ENCODE data around the gene RFNG. TPM values are rescaled to one million over a fixed set of nuclear protein-coding genes. Genes with fewer than 3 reads are reported as not detected.
"Not testable (repeated sequence)": the region's sequence is repeated elsewhere in the genome, so short reads cannot be mapped to it uniquely, and the experiment has no call there.

The RFNG gene
- polyA plus RNA-seq, 4 donors = 35.4 to 43.8 (median 39.2) TPM

GRCh38 chr17:82047379-82047778 lies 4.2 kb downstream of the RFNG start:
- Histone ChIP-seq H3K9me3 (ENCODE audit: control insufficient read depth in 2 of 2, insufficient read depth in 1 of 2, low read depth in 1 of 2, low read length in 1 of 2) (no peaks in the 10 kb centered on the region), H3K36me3 (ENCODE audit: control insufficient read depth in 3 of 3, insufficient read depth in 2 of 3, low read depth in 1 of 3, low read length in 3 of 3) (peaks cover 0 to 42% (median 2%) of the 10 kb centered on the region in 3 donors), H3K4me3 (ENCODE audit: low read depth in 1 of 3, low read length in 3 of 3) (no peak overlapping the region), H3K27me3 (ENCODE audit: control insufficient read depth in 3 of 3, insufficient read depth in 3 of 3, low read length in 3 of 3) (no peaks in the 10 kb centered on the region), H3K4me1 (ENCODE audit: control insufficient read depth in 3 of 3, insufficient read depth in 2 of 3, low read depth in 1 of 3, low read length in 2 of 3) (peaks cover 0 to 8% (median 1%) of the 10 kb centered on the region in 3 donors), H3K27ac (ENCODE audit: low read depth in 1 of 3, low read length in 2 of 3) (no peak overlapping the region)
- FAIRE-seq (no peak), DNase-seq (no peak)
- WGBS, 3 donors = 84 to 86% (median 86%) methylated on average over 24 of the region's 24 CpGs

DNA sequence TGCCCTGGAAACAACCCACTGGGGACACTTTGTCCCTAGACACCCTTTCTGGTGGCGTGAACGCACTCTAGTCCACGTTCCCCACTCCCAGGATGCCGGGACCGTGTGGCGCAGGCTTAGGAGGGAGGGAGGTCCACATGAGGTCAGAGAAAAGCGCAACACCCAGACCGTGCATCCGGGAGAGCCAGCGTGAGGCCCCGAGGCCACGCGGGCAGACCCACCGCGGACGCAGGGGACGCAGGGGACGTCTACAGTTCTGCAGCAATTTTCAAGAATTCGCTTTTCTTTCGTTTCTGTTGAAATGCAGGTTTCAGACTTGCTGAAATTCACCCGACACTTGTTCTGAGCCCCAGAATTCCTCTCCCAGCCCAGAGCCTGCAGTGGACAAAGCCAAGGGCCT lies 4.7 kb downstream of the RFNG start:
- no peak for FAIRE-seq
- 92 to 94% (median 92%) methylated on average over 21 of the region's 21 CpGs for WGBS, 3 donors
- no peak for DNase-seq
- H3K27ac ChIP-seq (ENCODE audit: low read depth in 1 of 3, low read length in 2 of 3) = no peak overlapping the region
- peaks cover 0 to 42% (median 2%) of the 10 kb centered on the region in 3 donors for H3K36me3 ChIP-seq (ENCODE audit: control insufficient read depth in 3 of 3, insufficient read depth in 2 of 3, low read depth in 1 of 3, low read length in 3 of 3)
- H3K27me3 ChIP-seq (ENCODE audit: control insufficient read depth in 3 of 3, insufficient read depth in 3 of 3, low read length in 3 of 3) = no peaks in the 10 kb centered on the region
- no peak overlapping the region for H3K4me3 ChIP-seq (ENCODE audit: low read depth in 1 of 3, low read length in 3 of 3)
- peaks cover 0 to 8% (median 1%) of the 10 kb centered on the region in 3 donors for H3K4me1 ChIP-seq (ENCODE audit: control insufficient read depth in 3 of 3, insufficient read depth in 2 of 3, low read depth in 1 of 3, low read length in 2 of 3)
- no peaks in the 10 kb centered on the region for H3K9me3 ChIP-seq (ENCODE audit: control insufficient read depth in 2 of 2, insufficient read depth in 1 of 2, low read depth in 1 of 2, low read length in 1 of 2)

- FAIRE-seq = no peak
- H3K27ac ChIP-seq (ENCODE audit: low read depth in 1 of 3, low read length in 2 of 3) = no peak overlapping the region
- peaks cover 0 to 8% (median 1%) of the 10 kb centered on the region in 3 donors for H3K4me1 ChIP-seq (ENCODE audit: control insufficient read depth in 3 of 3, insufficient read depth in 2 of 3, low read depth in 1 of 3, low read length in 2 of 3)
- 59 to 74% (median 60%) methylated on average over 14 of the region's 14 CpGs for WGBS, 3 donors
- no peaks in the 10 kb centered on the region for H3K9me3 ChIP-seq (ENCODE audit: control insufficient read depth in 2 of 2, insufficient read depth in 1 of 2, low read depth in 1 of 2, low read length in 1 of 2)
- no peak for DNase-seq
- no peaks in the 10 kb centered on the region for H3K27me3 ChIP-seq (ENCODE audit: control insufficient read depth in 3 of 3, insufficient read depth in 3 of 3, low read length in 3 of 3)
- peaks cover 0 to 42% (median 2%) of the 10 kb centered on the region in 3 donors for H3K36me3 ChIP-seq (ENCODE audit: control insufficient read depth in 3 of 3, insufficient read depth in 2 of 3, low read depth in 1 of 3, low read length in 3 of 3)
- H3K4me3 ChIP-seq (ENCODE audit: low read depth in 1 of 3, low read length in 3 of 3) = no peak overlapping the region
Observed at GRCh38 chr17:82045936-82046484, 5.6 kb downstream of the RFNG start.

DNA sequence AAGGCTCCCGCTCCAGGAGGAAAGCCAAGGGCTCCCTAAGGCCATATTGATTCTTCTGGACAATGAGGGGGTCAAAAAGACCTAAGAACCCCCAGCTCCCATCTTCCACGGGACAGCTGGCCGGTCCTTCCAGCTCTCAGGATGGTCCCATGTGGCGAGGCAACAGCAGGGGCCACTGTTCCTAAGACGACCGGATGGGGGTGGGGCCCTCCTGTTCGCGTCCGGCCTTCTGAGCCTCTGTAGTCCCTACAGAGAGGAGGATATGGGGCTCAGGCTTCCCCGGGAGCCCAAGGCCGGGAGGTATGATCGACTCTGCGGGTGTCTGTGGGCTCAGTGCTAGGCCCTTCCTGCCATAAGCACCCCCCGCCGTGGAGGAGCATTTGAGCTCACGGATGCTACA lies 8.1 kb downstream of the RFNG start:
- H3K36me3 ChIP-seq (ENCODE audit: control insufficient read depth in 3 of 3, insufficient read depth in 2 of 3, low read depth in 1 of 3, low read length in 3 of 3) = peaks cover 0 to 22% (median 2%) of the 10 kb centered on the region in 3 donors
- FAIRE-seq = no peak

DNA sequence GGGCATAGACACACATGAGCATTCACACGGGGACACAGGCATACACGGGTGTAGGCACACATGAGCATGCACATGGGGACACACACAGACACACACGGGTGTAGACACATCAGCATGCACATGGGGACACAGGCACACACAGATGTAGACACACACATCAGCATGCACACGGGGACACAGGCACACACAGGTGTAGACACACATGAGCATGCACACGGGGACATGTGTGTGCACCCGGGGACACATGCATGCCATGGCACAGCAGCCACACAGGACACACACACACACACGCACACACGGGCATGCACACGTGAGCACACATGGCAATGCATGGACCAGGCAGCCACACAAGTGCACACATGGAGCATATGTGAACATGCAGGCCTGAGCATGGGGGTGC lies 9.0 kb downstream of the RFNG start:
- Histone ChIP-seq H3K27me3 (ENCODE audit: control insufficient read depth in 3 of 3, insufficient read depth in 3 of 3, low read length in 3 of 3) (no peaks in the 10 kb centered on the region), H3K27ac (ENCODE audit: low read depth in 1 of 3, low read length in 2 of 3) (no peak overlapping the region), H3K36me3 (ENCODE audit: control insufficient read depth in 3 of 3, insufficient read depth in 2 of 3, low read depth in 1 of 3, low read length in 3 of 3) (peaks cover 0 to 14% (median 0%) of the 10 kb centered on the region in 3 donors), H3K9me3 (ENCODE audit: control insufficient read depth in 2 of 2, insufficient read depth in 1 of 2, low read depth in 1 of 2, low read length in 1 of 2) (no peaks in the 10 kb centered on the region), H3K4me1 (ENCODE audit: control insufficient read depth in 3 of 3, insufficient read depth in 2 of 3, low read depth in 1 of 3, low read length in 2 of 3) (peaks cover 0 to 5% (median 0%) of the 10 kb centered on the region in 3 donors), H3K4me3 (ENCODE audit: low read depth in 1 of 3, low read length in 3 of 3) (no peak overlapping the region)
- FAIRE-seq (no peak), DNase-seq (no peak)
- 85 to 93% (median 92%) methylated on average over 9 of the region's 9 CpGs for WGBS, 3 donors

More for the DNA sequence above, 8.1 kb downstream of the RFNG start:
- H3K27ac ChIP-seq (ENCODE audit: low read depth in 1 of 3, low read length in 2 of 3) = no peak overlapping the region
- no peaks in the 10 kb centered on the region for H3K4me1 ChIP-seq (ENCODE audit: control insufficient read depth in 3 of 3, insufficient read depth in 2 of 3, low read depth in 1 of 3, low read length in 2 of 3)
- H3K27me3 ChIP-seq (ENCODE audit: control insufficient read depth in 3 of 3, insufficient read depth in 3 of 3, low read length in 3 of 3) = no peaks in the 10 kb centered on the region
- WGBS, 3 donors = 76 to 90% (median 88%) methylated on average over 16 of the region's 16 CpGs
- no peak for DNase-seq
- H3K4me3 ChIP-seq (ENCODE audit: low read depth in 1 of 3, low read length in 3 of 3) = no peak overlapping the region
- no peaks in the 10 kb centered on the region for H3K9me3 ChIP-seq (ENCODE audit: control insufficient read depth in 2 of 2, insufficient read depth in 1 of 2, low read depth in 1 of 2, low read length in 1 of 2)

DNA sequence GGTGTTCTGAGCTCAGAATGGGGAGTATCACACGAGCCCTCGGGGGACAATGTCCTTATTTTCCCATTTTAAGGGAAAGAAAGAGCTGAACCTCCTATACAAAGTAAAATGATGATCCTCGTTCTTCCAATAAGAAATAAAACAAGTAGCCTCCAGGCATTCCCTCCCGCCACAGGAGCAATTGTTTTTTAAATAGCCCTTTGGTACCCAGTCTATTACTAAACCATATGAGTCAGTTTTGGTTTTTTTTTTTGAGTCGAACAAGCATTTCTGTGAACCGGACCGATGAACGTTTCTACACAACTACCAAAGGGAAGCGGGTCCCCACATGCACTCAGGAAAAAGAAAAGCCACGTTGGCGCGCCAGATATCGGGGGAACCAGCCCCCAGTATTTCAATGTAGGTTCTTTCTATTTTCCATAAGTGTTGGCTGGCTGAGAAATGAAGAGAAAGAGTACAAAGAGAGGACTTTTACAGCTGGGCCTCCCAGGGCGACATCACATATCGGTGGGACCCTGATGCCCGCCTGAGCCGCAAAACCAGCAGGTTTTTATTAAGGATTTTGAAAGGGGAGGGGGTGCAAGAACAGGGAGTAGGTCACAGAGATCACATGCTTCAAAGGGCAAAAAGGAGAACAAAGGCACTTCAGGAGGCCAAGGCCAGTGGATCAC lies 10.3 kb downstream of the RFNG start:
- no peaks in the 10 kb centered on the region for H3K9me3 ChIP-seq (ENCODE audit: control insufficient read depth in 2 of 2, insufficient read depth in 1 of 2, low read depth in 1 of 2, low read length in 1 of 2)
- H3K4me1 ChIP-seq (ENCODE audit: control insufficient read depth in 3 of 3, insufficient read depth in 2 of 3, low read depth in 1 of 3, low read length in 2 of 3) = peaks cover under 1 to 13% (median 3%) of the 10 kb centered on the region in 3 donors
- DNase-seq = no peak
- WGBS, 3 donors = 86 to 88% (median 86%) methylated on average over 17 of the region's 17 CpGs
- no peaks in the 10 kb centered on the region for H3K27me3 ChIP-seq (ENCODE audit: control insufficient read depth in 3 of 3, insufficient read depth in 3 of 3, low read length in 3 of 3)
- no peak for FAIRE-seq
- H3K4me3 ChIP-seq (ENCODE audit: low read depth in 1 of 3, low read length in 3 of 3) = no peak overlapping the region
- H3K36me3 ChIP-seq (ENCODE audit: control insufficient read depth in 3 of 3, insufficient read depth in 2 of 3, low read depth in 1 of 3, low read length in 3 of 3) = peaks cover 0 to 5% (median 0%) of the 10 kb centered on the region in 3 donors
- no peak overlapping the region for H3K27ac ChIP-seq (ENCODE audit: low read depth in 1 of 3, low read length in 2 of 3)

DNA sequence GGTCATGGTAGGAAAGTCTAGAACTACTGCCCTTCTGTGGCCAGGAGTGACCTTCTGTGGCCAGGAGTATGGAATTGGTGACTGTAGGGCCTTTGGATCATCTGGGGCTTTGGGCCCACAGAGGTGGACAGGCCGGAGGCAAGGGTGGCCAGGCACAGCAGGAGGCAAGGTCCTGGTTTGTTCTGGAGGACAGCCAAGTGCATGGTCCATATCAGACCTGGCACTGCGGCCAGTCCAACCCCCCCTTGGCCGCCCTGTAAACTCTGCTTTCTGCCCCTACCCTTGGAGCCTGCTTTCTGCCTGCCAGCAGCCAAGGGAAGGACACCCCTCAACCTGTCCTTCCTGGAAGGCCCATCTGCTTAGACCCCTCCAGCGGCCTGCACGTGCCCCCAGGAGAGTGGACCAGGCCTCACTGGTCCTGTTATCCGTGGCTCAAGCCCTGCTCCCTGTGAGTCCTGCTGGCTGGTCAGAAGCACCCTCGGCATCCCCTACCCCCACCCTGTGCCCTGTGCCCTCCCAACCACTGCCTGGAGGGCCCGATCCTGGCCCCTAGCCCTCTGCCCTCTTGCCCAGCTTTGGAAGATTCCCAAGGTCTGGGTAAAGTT lies 11.8 kb downstream of the RFNG start:
- Histone ChIP-seq H3K36me3 (ENCODE audit: control insufficient read depth in 3 of 3, insufficient read depth in 2 of 3, low read depth in 1 of 3, low read length in 3 of 3) (peaks cover 0 to 15% (median 0%) of the 10 kb centered on the region in 3 donors), H3K9me3 (ENCODE audit: control insufficient read depth in 2 of 2, insufficient read depth in 1 of 2, low read depth in 1 of 2, low read length in 1 of 2) (no peaks in the 10 kb centered on the region), H3K27me3 (ENCODE audit: control insufficient read depth in 3 of 3, insufficient read depth in 3 of 3, low read length in 3 of 3) (no peaks in the 10 kb centered on the region), H3K4me3 (ENCODE audit: low read depth in 1 of 3, low read length in 3 of 3) (no peak overlapping the region), H3K27ac (ENCODE audit: low read depth in 1 of 3, low read length in 2 of 3) (no peak overlapping the region), H3K4me1 (ENCODE audit: control insufficient read depth in 3 of 3, insufficient read depth in 2 of 3, low read depth in 1 of 3, low read length in 2 of 3) (peaks cover 3 to 17% (median 5%) of the 10 kb centered on the region in 3 donors)
- DNase-seq (no peak), FAIRE-seq (no peak)
- 85 to 95% (median 86%) methylated on average over 8 of the region's 8 CpGs for WGBS, 3 donors

DNA sequence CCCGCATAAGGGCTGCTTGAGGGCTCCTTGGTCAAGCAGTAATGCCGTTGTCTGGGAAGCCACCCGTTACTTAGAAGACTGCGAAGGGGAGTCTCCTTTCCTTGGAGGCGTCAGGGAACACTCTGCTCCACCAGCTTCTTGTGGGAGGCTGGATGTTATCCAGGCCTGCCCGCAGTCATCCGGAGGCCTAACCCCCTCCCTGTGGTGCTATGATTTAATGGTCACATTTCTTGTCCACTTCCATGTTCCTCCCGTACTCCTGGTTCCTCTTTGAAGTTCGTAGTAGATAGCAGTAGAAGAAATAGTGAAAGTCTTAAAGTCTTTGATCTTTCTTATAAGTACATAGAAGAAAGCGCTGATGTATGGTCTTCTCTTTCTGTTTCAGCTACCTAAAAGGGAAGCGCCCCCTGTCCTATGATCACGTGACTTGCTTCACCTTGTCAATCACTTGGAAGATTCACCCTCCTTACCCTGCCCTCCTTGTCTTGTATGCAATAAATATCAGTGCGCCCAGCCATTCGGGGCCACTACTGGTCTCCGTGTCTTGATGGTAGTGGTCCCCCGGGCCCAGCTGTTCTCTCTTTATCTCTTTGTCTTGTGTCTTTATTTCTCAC lies 12.7 kb downstream of the RFNG start:
- not testable (repeated sequence) for H3K27ac ChIP-seq (ENCODE audit: low read depth in 1 of 3, low read length in 2 of 3); FAIRE-seq

More for the DNA sequence above, 12.7 kb downstream of the RFNG start:
- H3K9me3 ChIP-seq (ENCODE audit: control insufficient read depth in 2 of 2, insufficient read depth in 1 of 2, low read depth in 1 of 2, low read length in 1 of 2); DNase-seq; H3K4me3 ChIP-seq (ENCODE audit: low read depth in 1 of 3, low read length in 3 of 3); H3K27me3 ChIP-seq (ENCODE audit: control insufficient read depth in 3 of 3, insufficient read depth in 3 of 3, low read length in 3 of 3): not testable (repeated sequence)
- Histone ChIP-seq H3K36me3 (ENCODE audit: control insufficient read depth in 3 of 3, insufficient read depth in 2 of 3, low read depth in 1 of 3, low read length in 3 of 3) (peaks cover 0 to 22% (median 0%) of the 10 kb centered on the region in 3 donors), H3K4me1 (ENCODE audit: control insufficient read depth in 3 of 3, insufficient read depth in 2 of 3, low read depth in 1 of 3, low read length in 2 of 3) (peaks cover 3 to 17% (median 5%) of the 10 kb centered on the region in 3 donors)
- 84 to 87% (median 87%) methylated on average over 16 of the region's 16 CpGs for WGBS, 3 donors

Measured in small intestine (tissue), 7 donors.